Endodermal cell (in vitro differentiated cells): Measurements from ENCODE around the gene ROR2. TPM values are rescaled to one million over a fixed set of nuclear protein-coding genes. Genes with fewer than 3 reads are reported as not detected.

Source experiments
- DNase-seq: peaks from one replicate; pipeline ENCODE4 v3.0.0-alpha.2; 2017
- H3K27ac ChIP-seq: 2 replicates; pipeline ENCODE4 v1.5.1; 2013; ENCODE audit warnings: mild to moderate bottlenecking, low read depth, low read length, moderate library complexity
- H3K27me3 ChIP-seq: 2 replicates; pipeline ENCODE4 v1.6.1; 2013; ENCODE audit warnings: mild to moderate bottlenecking, low read length, moderate library complexity; ENCODE audit not compliant: insufficient read depth, control insufficient read depth, poor library complexity, severe bottlenecking
- H3K36me3 ChIP-seq: 2 replicates; pipeline ENCODE4 v1.7.0; 2013; ENCODE audit warnings: mild to moderate bottlenecking, low read length, moderate library complexity; ENCODE audit not compliant: control insufficient read depth, insufficient read depth
- H3K4me1 ChIP-seq: one replicate; pipeline ENCODE4 v1.7.0; 2013; ENCODE audit warnings: low read length; ENCODE audit not compliant: control insufficient read depth, insufficient read depth
- H3K4me3 ChIP-seq: 2 replicates; pipeline ENCODE4 v1.5.1; 2013; ENCODE audit warnings: mild to moderate bottlenecking, low read length, moderate library complexity
- H3K9ac ChIP-seq: 2 replicates; pipeline ENCODE4 v1.6.1; 2013; ENCODE audit warnings: mild to moderate bottlenecking, low read length, moderate library complexity; ENCODE audit not compliant: poor library complexity, severe bottlenecking; ENCODE audit errors: extremely low read depth
- H3K9me3 ChIP-seq: 2 replicates; pipeline ENCODE4 v1.6.1; 2013; ENCODE audit warnings: mild to moderate bottlenecking, low read length, moderate library complexity; ENCODE audit not compliant: control insufficient read depth
- H3K27ac Mint-ChIP-seq: 2 replicates; pipeline ENCODE4 v1.8.0; 2020; ENCODE audit warnings: mixed read lengths
- H3K27me3 Mint-ChIP-seq: 2 replicates; pipeline ENCODE4 v1.8.0; 2021; ENCODE audit warnings: mild to moderate bottlenecking, mixed read lengths; ENCODE audit not compliant: insufficient read depth
- H3K36me3 Mint-ChIP-seq: 2 replicates; pipeline ENCODE4 v1.8.0; 2020; ENCODE audit warnings: low read depth, mixed read lengths
- H3K4me1 Mint-ChIP-seq: 2 replicates; pipeline ENCODE4 v1.8.0; 2020; ENCODE audit warnings: mixed read lengths
- H3K4me3 Mint-ChIP-seq: 2 replicates; pipeline ENCODE4 v1.8.0; 2020; ENCODE audit warnings: mild to moderate bottlenecking, moderate library complexity, mixed read lengths
- H3K9me3 Mint-ChIP-seq: 2 replicates; pipeline ENCODE4 v1.8.0; 2020; ENCODE audit warnings: mild to moderate bottlenecking, mixed read lengths
- WGBS, 2 experiments: methylation state at CpG; one replicate each; pipeline versions ENCODE4 v1.1.5 to v1.1.7; 2013; ENCODE audit warnings: missing lambda C conversion rate in 2 of 2, mixed read lengths in 1 of 2; ENCODE audit not compliant: insufficient coverage in 1 of 2, insufficient read length in 1 of 2; 5-methylcytosine and 5-hydroxymethylcytosine counted together
- total RNA-seq, 2 donors: library from RNA; stranded (reverse); fragmentation: NEBNext Ultra II Directional in 1 of 2; extraction: Animal tissue kit (Norgen Biotek cat#: 25700) in 1 of 2; gene quantifications; 2 replicates in 1 of 2; 3 replicates in 1 of 2; pipeline ENCODE4 v1.2.1, GENCODE V29; 2021
- TF ChIP-seq, protein P1 (sequence below): fragments of 200-600 bp; sonication (generic); conservative IDR thresholded peaks from 2 replicates; pipeline ENCODE4 v1.5.0; 2021; ENCODE audit warnings: antibody characterized with exemption, mild to moderate bottlenecking

ROR2 gene
- total RNA-seq, 2 donors from 2014 or later: 104 to 160 TPM

DNA sequence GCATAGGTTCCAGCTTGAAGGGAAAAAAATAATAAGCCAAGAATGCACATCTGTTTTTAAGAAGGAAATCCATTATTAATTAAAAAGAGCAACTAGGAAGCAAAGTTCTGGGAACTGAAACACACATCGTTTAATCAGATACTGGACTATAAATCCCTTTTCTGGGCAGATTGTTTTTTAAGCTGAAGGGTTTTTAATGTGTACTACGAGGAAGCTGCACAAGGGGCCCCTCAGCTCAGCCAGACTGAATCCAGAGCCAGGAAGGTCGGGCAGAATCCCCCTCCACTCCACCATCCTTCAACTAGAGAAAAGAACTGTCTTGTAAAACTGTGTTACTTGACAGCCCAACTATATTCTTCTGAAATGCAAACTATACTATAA lies 49.2 kb downstream of the ROR2 start:
- H3K27me3 Mint-ChIP-seq: no peaks in the 10 kb centered on the region
- Histone ChIP-seq H3K36me3 (peaks cover 52% of the 10 kb centered on the region), H3K4me1 (peaks cover 60% of the 10 kb centered on the region), H3K27ac (peak overlapping the region; percentile 21), H3K9me3 (no peaks in the 10 kb centered on the region), H3K27me3 (no peaks in the 10 kb centered on the region), H3K9ac (peak overlapping the region; percentile 27), H3K4me3 (peak overlapping the region; percentile 70)
- TF ChIP-seq, protein P1, sequence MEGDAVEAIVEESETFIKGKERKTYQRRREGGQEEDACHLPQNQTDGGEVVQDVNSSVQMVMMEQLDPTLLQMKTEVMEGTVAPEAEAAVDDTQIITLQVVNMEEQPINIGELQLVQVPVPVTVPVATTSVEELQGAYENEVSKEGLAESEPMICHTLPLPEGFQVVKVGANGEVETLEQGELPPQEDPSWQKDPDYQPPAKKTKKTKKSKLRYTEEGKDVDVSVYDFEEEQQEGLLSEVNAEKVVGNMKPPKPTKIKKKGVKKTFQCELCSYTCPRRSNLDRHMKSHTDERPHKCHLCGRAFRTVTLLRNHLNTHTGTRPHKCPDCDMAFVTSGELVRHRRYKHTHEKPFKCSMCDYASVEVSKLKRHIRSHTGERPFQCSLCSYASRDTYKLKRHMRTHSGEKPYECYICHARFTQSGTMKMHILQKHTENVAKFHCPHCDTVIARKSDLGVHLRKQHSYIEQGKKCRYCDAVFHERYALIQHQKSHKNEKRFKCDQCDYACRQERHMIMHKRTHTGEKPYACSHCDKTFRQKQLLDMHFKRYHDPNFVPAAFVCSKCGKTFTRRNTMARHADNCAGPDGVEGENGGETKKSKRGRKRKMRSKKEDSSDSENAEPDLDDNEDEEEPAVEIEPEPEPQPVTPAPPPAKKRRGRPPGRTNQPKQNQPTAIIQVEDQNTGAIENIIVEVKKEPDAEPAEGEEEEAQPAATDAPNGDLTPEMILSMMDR: no peak
- 78 to 80% methylated on average over 1 to 3 of the region's 3 CpGs for WGBS, 2 experiments
- peak overlapping the region; percentile 50 for H3K4me3 Mint-ChIP-seq
- peaks cover 19% of the 10 kb centered on the region for H3K36me3 Mint-ChIP-seq
- peak overlapping the region; percentile 80 for H3K27ac Mint-ChIP-seq
- peaks cover 67% of the 10 kb centered on the region for H3K4me1 Mint-ChIP-seq
- no peak for DNase-seq
- no peaks in the 10 kb centered on the region for H3K9me3 Mint-ChIP-seq

DNA sequence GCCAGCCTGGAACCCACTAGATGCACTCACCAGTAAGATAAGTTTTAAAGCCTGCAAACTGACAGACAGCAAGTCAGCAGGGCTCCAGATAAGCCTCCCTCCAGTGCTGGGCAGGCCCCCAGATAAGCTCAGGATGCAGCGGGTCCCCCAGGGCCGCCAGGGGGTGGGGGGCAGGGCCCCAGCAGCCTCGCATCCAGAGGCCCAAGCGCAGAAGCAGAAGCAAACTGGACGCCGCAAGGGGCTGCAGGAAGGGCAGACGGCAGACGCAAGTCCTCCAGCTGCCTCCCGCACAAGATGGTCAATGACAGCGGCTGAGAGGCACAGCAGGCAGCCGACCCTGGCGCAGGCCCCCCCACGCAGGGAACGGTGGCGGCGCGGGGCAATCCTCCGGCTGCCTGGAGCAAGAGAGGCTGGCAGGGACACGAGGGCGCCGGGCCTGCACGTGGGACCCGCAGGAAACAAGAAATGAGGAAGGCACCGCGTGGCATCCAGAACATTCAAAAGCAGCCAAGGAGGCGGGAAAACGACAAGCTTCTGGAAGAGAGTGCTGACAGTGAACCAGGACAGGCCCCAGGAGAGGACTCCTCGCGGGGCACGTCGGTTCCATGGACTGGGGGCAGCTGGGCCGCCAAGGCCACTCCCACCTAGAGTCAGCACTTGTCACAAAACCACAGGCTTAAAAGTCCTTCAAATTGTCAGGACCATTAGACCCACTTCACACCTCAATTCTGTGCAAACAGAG lies 49.8 kb downstream of the ROR2 start:
- 33 to 53% methylated on average over 24 to 32 of the region's 32 CpGs for WGBS, 2 experiments
- Histone ChIP-seq H3K9ac (peak overlapping the region; percentile 38), H3K4me3 (peak overlapping the region; percentile 73), H3K4me1 (peaks cover 57% of the 10 kb centered on the region), H3K27me3 (no peaks in the 10 kb centered on the region), H3K9me3 (no peaks in the 10 kb centered on the region), H3K27ac (peak overlapping the region; percentile 62), H3K36me3 (peaks cover 50% of the 10 kb centered on the region)
- peak overlapping the region; percentile 86 for H3K27ac Mint-ChIP-seq
- peaks cover 20% of the 10 kb centered on the region for H3K36me3 Mint-ChIP-seq
- DNase-seq: peak; percentile 84
- H3K4me1 Mint-ChIP-seq: peaks cover 67% of the 10 kb centered on the region
- H3K4me3 Mint-ChIP-seq: peak overlapping the region; percentile 50
- H3K27me3 Mint-ChIP-seq: no peaks in the 10 kb centered on the region
- TF ChIP-seq, protein P1: peak; percentile 39
- no peaks in the 10 kb centered on the region for H3K9me3 Mint-ChIP-seq

DNA sequence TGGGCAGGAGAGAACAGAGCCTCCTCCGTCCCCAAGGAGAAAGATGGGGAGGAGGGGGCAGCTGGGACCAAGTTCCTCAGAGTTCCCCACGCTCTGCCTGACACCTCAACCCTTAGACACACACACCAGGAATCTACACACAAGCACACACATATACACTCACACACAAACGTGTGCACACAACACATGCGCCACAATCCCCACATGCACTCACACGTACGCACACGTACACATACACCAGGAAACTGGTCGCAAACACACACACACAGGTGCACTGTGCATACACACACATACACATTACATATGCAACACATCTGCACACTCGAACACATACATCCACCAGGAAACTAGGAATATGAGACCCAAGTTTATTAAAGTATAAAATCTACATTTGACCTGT lies 50.4 kb downstream of the ROR2 start:
- Histone ChIP-seq H3K4me3 (peak overlapping the region; percentile 73), H3K9me3 (no peaks in the 10 kb centered on the region), H3K27ac (no peak overlapping the region), H3K4me1 (peaks cover 56% of the 10 kb centered on the region), H3K9ac (no peak overlapping the region), H3K27me3 (no peaks in the 10 kb centered on the region), H3K36me3 (peaks cover 51% of the 10 kb centered on the region)
- Mint-ChIP-seq H3K4me3 (peak overlapping the region; percentile 50), H3K36me3 (peaks cover 20% of the 10 kb centered on the region), H3K27ac (peak overlapping the region; percentile 86), H3K9me3 (no peaks in the 10 kb centered on the region), H3K4me1 (peaks cover 73% of the 10 kb centered on the region), H3K27me3 (no peaks in the 10 kb centered on the region)
- no peak for DNase-seq
- WGBS, 2 experiments: 70 to 83% methylated on average over 3 to 9 of the region's 9 CpGs
- TF ChIP-seq, protein P1: no peak
